Measurements from ENCODE around the gene HAUS2.

DNA sequence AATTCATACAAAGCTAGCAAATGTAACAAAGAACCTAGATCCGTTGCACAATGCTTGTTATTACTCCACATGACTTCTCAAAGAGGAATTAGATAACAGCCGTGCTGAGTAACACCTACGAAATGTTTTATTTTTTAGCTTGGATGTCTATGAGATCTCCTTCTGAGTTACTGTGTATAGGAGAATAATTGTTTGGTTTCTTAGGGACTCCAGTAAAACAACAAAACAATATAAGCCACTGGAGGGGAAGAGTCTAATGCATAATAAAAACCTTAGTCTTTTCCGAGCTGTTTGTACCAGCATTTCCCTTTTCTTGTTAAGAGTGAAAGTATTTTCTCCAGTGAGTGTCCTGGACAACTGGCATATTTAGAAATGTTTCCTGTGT is 37.6 kb upstream of the HAUS2 start:
- TF ChIP-seq, protein P1, sequence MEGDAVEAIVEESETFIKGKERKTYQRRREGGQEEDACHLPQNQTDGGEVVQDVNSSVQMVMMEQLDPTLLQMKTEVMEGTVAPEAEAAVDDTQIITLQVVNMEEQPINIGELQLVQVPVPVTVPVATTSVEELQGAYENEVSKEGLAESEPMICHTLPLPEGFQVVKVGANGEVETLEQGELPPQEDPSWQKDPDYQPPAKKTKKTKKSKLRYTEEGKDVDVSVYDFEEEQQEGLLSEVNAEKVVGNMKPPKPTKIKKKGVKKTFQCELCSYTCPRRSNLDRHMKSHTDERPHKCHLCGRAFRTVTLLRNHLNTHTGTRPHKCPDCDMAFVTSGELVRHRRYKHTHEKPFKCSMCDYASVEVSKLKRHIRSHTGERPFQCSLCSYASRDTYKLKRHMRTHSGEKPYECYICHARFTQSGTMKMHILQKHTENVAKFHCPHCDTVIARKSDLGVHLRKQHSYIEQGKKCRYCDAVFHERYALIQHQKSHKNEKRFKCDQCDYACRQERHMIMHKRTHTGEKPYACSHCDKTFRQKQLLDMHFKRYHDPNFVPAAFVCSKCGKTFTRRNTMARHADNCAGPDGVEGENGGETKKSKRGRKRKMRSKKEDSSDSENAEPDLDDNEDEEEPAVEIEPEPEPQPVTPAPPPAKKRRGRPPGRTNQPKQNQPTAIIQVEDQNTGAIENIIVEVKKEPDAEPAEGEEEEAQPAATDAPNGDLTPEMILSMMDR (IDR thresholded peaks at IDR 0.05), result no peak
- no peak for TF ChIP-seq POLR2A (IDR thresholded peaks at IDR 0.05)

Measured in esophagus squamous epithelium (tissue), 4 donors.